ENCODE measurements around the gene MRPS22.
"Not testable (repeated sequence)": the region's sequence is repeated elsewhere in the genome, so short reads cannot be mapped to it uniquely, and the experiment has no call there.

Gene MRPS22

GRCh38 chr3:139312959-139313358 is 30.9 kb upstream of the MRPS22 start:
- DNase-seq = no peak

- no peak for DNase-seq
These were observed 29.9 kb upstream of the MRPS22 start for GRCh38 chr3:139313921-139314320.

DNA sequence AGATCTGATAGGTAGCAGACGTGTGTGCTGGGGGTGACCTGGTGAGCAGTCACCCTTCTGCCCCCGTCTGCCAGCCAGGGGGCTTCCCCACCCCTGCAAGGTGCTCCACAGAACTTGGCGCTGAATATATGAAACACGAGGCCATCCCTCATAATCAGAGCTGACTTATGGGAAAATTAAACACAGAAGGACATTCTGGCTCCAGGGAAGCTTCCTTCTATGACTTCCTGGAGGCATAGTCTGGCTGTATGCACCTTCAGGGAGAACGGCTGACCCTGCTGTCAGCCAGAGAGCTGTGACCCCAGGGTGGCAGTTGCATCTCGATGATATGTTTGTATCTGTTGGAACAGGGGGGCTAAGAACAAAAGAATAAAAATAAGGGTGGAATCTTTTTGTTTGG is 26.6 kb upstream of the MRPS22 start:
- DNase-seq = no peak

GRCh38 chr3:139317660-139318430 is 26.0 kb upstream of the MRPS22 start:
- DNase-seq = no peak

- no peak for DNase-seq
These were observed 25.4 kb upstream of the MRPS22 start for GRCh38 chr3:139318431-139318816.

- DNase-seq = no peak
These were observed 25.0 kb upstream of the MRPS22 start for GRCh38 chr3:139318826-139319225.

DNA sequence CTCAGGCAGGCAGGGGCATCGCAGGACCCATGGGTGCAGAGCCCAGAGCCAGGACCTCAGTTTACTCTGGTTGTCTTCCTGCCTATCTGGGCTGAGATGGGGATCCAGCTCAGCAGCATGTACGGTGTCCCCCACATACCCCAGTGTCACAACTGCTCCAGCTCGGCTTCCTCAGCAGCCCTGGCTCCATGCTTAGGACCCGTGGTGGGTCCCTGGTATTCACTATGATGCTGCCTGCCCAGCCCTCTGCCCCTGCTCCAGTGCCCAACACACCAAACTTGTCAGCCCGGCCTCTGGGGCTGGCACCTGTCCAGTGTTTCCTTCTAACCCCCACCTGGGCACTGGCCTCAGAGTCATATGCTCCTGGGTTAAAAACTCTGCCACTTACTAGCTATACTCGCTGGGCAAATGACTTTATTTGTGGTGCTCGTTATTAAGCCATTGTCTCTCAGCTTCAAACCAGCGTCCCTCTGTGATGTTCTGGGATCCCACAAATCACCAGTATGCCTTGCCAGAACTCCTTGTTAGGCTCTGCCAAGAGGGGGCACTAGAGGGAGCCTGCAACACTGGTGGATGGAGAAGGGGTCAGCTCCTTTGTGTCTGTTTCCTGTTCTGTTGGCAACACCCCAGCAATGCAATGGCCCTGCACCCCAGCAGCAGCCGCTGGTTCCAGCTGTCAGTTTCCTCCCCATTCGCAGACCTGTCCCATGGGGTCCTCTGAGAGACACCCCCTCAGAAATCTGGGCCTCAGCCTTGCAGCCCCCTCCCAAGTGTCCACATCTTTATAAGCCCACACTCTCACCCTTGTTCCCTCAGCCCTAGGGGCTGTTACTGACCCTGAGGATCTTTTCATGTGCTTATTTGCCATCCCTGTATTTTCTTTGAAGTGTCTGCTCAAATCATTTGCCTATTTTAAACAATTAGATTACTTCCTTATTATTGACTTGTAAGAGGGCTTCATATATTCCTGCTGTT is 24.1 kb upstream of the MRPS22 start:
- no peak for DNase-seq

DNA sequence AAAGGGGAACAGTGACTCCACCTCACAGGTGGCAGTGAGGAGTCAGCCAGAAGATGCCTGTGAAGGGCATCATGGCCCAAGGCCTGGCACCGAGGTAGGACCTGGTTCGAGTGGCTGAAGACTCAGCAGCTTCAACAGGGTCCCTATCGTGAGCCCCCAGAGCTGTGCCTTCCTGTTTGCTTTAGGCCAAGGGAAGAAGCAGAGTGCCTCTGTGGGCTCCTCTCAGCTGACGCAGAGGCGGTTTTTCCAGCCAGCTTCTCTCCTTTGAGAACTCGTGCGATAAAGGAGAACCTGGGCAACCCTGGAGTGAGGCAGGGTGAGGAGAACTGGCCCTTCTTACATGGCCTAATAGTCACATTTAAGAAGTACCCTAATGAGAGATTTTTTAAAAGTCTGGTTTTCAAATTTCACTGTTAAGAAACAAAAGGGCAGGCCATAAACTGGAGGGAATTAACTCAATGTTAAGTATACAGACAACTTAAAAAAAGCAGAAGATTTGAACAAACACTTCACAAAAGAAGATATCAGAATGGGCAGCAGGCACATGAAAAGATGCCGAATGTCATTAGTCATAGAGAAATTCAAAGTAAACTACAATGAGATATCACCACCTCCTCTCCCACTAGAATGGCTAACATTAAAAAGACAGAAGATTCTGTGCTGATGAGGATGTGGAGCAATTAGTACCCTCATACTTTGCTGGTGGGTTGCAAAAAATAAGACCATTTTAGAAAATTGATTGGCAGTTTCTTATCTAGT is 23.1 kb upstream of the MRPS22 start:
- no peak for DNase-seq

GRCh38 chr3:139322346-139322745 is 21.5 kb upstream of the MRPS22 start:
- DNase-seq = no peak

DNA sequence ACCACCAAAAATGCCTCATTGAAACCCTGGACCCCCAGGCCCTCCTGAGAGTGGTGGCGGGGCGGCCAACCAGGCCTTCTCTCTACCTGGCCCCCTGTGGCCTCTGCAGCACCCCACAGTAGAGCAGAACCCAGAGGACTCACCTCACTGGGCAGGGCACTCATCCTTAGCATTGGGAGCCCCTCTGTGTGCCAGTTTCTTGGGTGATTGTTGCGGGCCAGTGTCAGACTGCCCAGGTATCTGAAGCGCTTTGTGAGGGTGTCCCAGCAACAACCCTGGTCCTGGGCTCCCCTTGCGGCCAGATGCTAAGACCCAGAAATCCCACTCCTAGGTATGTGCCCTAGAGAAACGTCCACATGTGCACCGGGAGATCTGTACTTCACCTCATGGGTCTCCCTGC is 20.7 kb upstream of the MRPS22 start:
- no peak for DNase-seq

- no peak for DNase-seq
These were observed 19.4 kb upstream of the MRPS22 start for GRCh38 chr3:139324456-139324855.

GRCh38 chr3:139325551-139325950 is 18.3 kb upstream of the MRPS22 start:
- no peak for DNase-seq

- DNase-seq = no peak
These were observed 17.7 kb upstream of the MRPS22 start for GRCh38 chr3:139326131-139326530.

DNA sequence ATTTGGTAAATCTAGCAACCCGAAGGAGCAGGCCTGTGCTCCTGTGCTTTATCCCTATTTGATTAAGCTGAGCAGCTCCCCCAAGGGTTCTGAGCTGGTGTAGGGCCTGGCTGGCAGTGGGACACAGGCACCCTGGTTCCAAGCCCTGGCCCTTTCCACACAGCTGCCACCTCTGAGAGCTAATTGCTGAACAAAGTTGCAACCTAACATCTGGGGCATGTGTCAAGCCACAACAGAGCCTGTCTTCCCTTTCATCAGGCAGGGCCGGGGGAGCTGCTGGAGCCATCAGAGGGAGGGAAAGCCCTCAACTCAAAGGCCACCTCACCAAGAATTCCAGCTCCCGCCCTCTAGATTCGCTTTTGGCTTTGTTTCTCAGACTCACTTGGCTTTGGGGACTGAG is 17.1 kb upstream of the MRPS22 start:
- DNase-seq = no peak

DNA sequence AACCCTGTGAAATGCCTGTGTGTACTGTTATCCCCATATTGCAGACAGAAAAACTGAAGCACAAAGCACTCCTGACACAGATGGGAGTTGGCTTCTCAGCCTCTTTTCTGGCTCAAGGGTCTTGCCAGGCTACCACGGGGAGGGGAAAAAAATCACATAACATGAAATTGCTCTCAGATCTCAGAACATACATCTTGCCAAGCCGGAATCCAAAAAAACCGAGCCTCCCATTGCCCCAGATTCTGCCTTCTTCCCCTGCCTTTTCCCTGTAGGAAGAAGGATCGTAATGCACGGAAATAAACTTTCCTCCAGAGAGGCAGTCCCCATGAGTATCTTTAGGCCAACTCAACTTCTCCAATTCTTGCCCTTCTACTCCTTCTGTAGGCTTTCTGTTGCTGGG is 16.6 kb upstream of the MRPS22 start:
- DNase-seq = no peak

- no peak for DNase-seq
These were observed 16.0 kb upstream of the MRPS22 start for GRCh38 chr3:139327861-139328260.

DNA sequence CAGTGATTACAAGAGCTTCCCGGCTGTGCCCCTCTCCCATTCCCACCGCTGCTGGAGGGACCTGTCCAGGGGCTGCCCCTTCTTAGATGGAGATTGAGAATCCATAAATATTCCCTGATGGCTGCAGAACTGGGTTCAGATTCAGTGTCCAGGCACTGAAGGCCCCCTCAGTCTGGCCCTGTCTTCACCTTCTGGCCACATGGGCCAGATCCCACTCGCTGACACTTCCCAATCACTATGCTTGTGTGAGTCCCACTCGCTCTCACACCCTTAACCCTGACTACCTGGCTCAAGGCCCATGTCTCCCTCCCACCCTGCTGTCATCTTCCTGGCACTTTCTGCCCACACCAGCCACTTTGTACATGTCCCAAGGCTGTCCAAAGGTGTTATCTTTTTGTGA is 15.5 kb upstream of the MRPS22 start:
- no peak for DNase-seq

DNA sequence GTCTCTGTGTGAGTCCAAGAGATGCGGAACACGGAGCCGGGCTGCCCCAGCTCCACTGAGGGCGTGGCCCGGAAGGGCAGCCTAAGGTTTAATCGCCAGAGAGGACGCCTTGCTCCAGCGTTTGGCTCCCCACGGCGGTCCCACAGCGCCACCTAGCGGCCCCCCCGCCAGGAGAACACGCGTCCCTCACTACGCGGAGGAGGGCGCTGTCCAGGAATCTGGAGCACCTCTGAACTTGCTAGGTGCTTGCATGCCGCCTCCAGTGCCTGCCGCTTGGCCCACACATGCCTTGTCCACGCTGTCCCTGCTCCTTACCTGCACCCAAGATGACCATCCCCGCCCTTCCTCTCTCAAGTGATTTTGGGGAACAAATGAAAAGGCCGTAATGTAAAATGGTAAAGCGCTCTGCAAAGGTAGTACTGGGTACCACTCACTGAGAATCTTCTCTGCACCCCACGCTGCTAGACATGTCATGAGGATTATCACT is 14.4 kb upstream of the MRPS22 start:
- peak; percentile 85 for DNase-seq

- DNase-seq = no peak
These were observed 11.7 kb upstream of the MRPS22 start for GRCh38 chr3:139332092-139332491.

GRCh38 chr3:139334675-139335074 is 9.1 kb upstream of the MRPS22 start:
- not testable (repeated sequence) for DNase-seq

GRCh38 chr3:139338405-139338804 is 5.4 kb upstream of the MRPS22 start:
- no peak for DNase-seq

GRCh38 chr3:139339219-139339906 is 4.5 kb upstream of the MRPS22 start:
- DNase-seq = no peak

DNA sequence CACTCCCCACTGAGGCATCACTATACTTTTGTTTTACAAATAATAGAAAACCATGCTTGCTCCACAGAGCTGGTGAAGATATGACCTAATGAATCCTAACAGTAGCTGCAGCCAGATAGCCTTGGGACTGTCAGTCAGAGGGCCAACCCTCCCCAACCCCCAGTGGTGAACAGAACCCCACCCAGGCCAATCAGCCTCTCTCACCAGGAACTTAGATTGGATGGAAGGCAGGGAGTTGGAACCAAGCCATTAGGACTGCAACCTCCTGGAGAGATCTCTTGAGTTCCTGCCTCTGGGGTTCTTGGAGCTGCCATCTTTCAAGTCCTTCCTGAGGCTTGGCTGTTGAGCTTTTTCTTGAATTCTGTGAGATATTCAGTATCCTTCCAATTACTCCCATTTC is 3.0 kb upstream of the MRPS22 start:
- no peak for DNase-seq
